IMR-90 (cell line): Measurements from ENCODE around the gene KLHL12. TPM values are rescaled to one million over a fixed set of nuclear protein-coding genes. Genes with fewer than 3 reads are reported as not detected.

ENCODE experiments used
- ATAC-seq: fragments of 200-7000 bp; cut with Tn5 transposase; 2 replicates; pipeline ENCODE4 v1.9.1; 2020; ENCODE audit warnings: low read depth, mild to moderate bottlenecking, moderate library complexity
- BruUV-seq: library from RNA; stranded (reverse); fragments of 400-500 nt; replicated peaks from 2 replicates; lab custom pipeline; 2021; lab: Mats Ljungman, UMichigan
- CTCF ChIA-PET: fragments of 300-600 bp; formaldehyde crosslinking; extraction: SDS; loops from one replicate; lab custom pipeline; 2021; ENCODE audit warnings: antibody characterized with exemption; lab: Yijun Ruan, JAX
- POLR2A ChIA-PET: fragments of 300-600 bp; sonication (Branson Sonifier 250); formaldehyde crosslinking; loops from one replicate; lab custom pipeline; 2022; ENCODE audit warnings: antibody characterized with exemption; ENCODE audit not compliant: unreplicated experiment; lab: Charles Lee
- DNase-seq: peaks from one replicate; pipeline ENCODE4 v3.0.0; 2013
- H2AFZ ChIP-seq: replicated peaks from 2 replicates; pipeline ENCODE3; 2013; ENCODE audit warnings: low read length, mild to moderate bottlenecking; ENCODE audit not compliant: poor library complexity
- H2AK5ac ChIP-seq: 2 replicates; pipeline ENCODE4 v1.6.1; 2013; ENCODE audit warnings: low read depth, low read length, inconsistent platforms
- H2AK9ac ChIP-seq: replicated peaks from 2 replicates; pipeline ENCODE3; 2013; ENCODE audit warnings: mild to moderate bottlenecking, low read depth, low read length, moderate library complexity; ENCODE audit not compliant: poor library complexity
- H2BK120ac ChIP-seq: 2 replicates; pipeline ENCODE4 v1.6.1; 2013; ENCODE audit warnings: low read depth, low read length, inconsistent platforms
- H2BK15ac ChIP-seq: 3 replicates; pipeline ENCODE4 v1.6.1; 2013; ENCODE audit warnings: low read depth, low read length, inconsistent platforms
- H2BK20ac ChIP-seq: 2 replicates; pipeline ENCODE4 v1.6.1; 2013; ENCODE audit warnings: low read depth, mild to moderate bottlenecking, inconsistent platforms, low read length, moderate library complexity
- H2BK5ac ChIP-seq: 2 replicates; pipeline ENCODE4 v1.6.1; 2013; ENCODE audit warnings: mild to moderate bottlenecking, low read depth, low read length, inconsistent platforms; ENCODE audit not compliant: poor library complexity, severe bottlenecking
- H3K14ac ChIP-seq: replicated peaks from 2 replicates; pipeline ENCODE4 v1.6.1; 2013; ENCODE audit warnings: low read depth, low read length, inconsistent platforms
- H3K18ac ChIP-seq: 2 replicates; pipeline ENCODE4 v1.6.1; 2013; ENCODE audit warnings: low read depth, low read length, control low read depth
- H3K23ac ChIP-seq: 2 replicates; pipeline ENCODE4 v1.6.1; 2013; ENCODE audit warnings: low read depth, low read length, inconsistent platforms
- H3K27ac ChIP-seq: 2 replicates; pipeline ENCODE4 v1.5.1; 2013; ENCODE audit warnings: mild to moderate bottlenecking, control low read depth, low read length; ENCODE audit not compliant: insufficient read depth
- H3K27me3 ChIP-seq: 2 replicates; pipeline ENCODE4 v1.6.1; 2013; ENCODE audit warnings: low read length; ENCODE audit not compliant: control insufficient read depth, insufficient read depth
- H3K36me3 ChIP-seq: 2 replicates; pipeline ENCODE4 v1.6.1; 2013; ENCODE audit warnings: low read length, mixed read lengths; ENCODE audit not compliant: control insufficient read depth, insufficient read depth
- H3K4ac ChIP-seq: 2 replicates; pipeline ENCODE4 v1.6.1; 2013; ENCODE audit warnings: low read depth, low read length, inconsistent platforms
- H3K4me1 ChIP-seq: 2 replicates; pipeline ENCODE4 v1.6.1; 2013; ENCODE audit warnings: low read length, mixed read lengths; ENCODE audit not compliant: control insufficient read depth, insufficient read depth
- H3K4me2 ChIP-seq: 2 replicates; pipeline ENCODE4 v1.6.1; 2013; ENCODE audit warnings: low read depth, mild to moderate bottlenecking, control low read depth, low read length, moderate library complexity
- H3K4me3 ChIP-seq: 2 replicates; pipeline ENCODE4 v1.5.1; 2013; ENCODE audit warnings: low read depth, mild to moderate bottlenecking, control low read depth, low read length, moderate library complexity; ENCODE audit not compliant: insufficient read depth
- H3K56ac ChIP-seq: 2 replicates; pipeline ENCODE4 v1.6.1; 2013; ENCODE audit warnings: low read length, inconsistent platforms; ENCODE audit not compliant: insufficient read depth; ENCODE audit errors: extremely low read depth
- H3K79me1 ChIP-seq, 2 experiments: 2 replicates each; pipeline ENCODE4 v1.6.1; 2013; ENCODE audit warnings: low read length in 2 of 2, inconsistent platforms in 1 of 2, low read depth in 1 of 2
- H3K9ac ChIP-seq: 2 replicates; pipeline ENCODE4 v1.6.1; 2013; ENCODE audit warnings: low read depth, low read length, control low read depth
- H3K9me1 ChIP-seq: 2 replicates; pipeline ENCODE4 v1.6.1; 2013; ENCODE audit warnings: low read length, inconsistent platforms; ENCODE audit not compliant: insufficient read depth
- H3K9me3 ChIP-seq: 2 replicates; pipeline ENCODE4 v1.6.1; 2013; ENCODE audit warnings: low read length; ENCODE audit not compliant: control insufficient read depth, insufficient read depth
- H4K20me1 ChIP-seq: 2 replicates; pipeline ENCODE4 v1.6.1; 2013; ENCODE audit warnings: low read length, inconsistent platforms; ENCODE audit not compliant: insufficient read depth
- H4K5ac ChIP-seq: 2 replicates; pipeline ENCODE4 v1.6.1; 2013; ENCODE audit warnings: mild to moderate bottlenecking, low read depth, low read length, control low read depth
- H4K8ac ChIP-seq, 2 experiments: 2 replicates each; pipeline ENCODE4 v1.6.1; 2013; ENCODE audit warnings: low read depth in 2 of 2, low read length in 2 of 2, control low read depth in 1 of 2, inconsistent platforms in 1 of 2
- H4K91ac ChIP-seq: 2 replicates; pipeline ENCODE4 v1.6.1; 2013; ENCODE audit warnings: low read depth, low read length, inconsistent platforms; ENCODE audit not compliant: insufficient read depth
- CEBPB ChIP-seq: IDR thresholded peaks from 2 replicates; pipeline ENCODE4 v1.6.1; 2012; ENCODE audit warnings: low read depth, low read length, improper control_type of control experiment
- CHD1 ChIP-seq: IDR thresholded peaks from 2 replicates; pipeline ENCODE4 v1.6.1; 2012; ENCODE audit warnings: low read depth, low read length, improper control_type of control experiment
- FOS ChIP-seq: fragments of 150-350 bp; IDR thresholded peaks from 2 replicates; pipeline ENCODE4 v1.6.1; 2016; ENCODE audit warnings: low read depth, low read length
- POLR2A ChIP-seq: IDR thresholded peaks from 2 replicates; pipeline ENCODE4 v1.6.1; 2012; ENCODE audit warnings: mild to moderate bottlenecking, low read depth, low read length
- RCOR1 ChIP-seq: IDR thresholded peaks from 2 replicates; pipeline ENCODE4 v1.6.1; 2012; ENCODE audit warnings: mild to moderate bottlenecking, low read length, improper control_type of control experiment; ENCODE audit not compliant: insufficient replicate concordance
- WGBS, 2 experiments: methylation state at CpG; one replicate each; pipeline versions ENCODE4 v1.1.5 to v1.1.7; 2013; ENCODE audit warnings: missing lambda C conversion rate in 2 of 2; ENCODE audit not compliant: insufficient read length in 1 of 2; ENCODE audit errors: extremely low coverage in 2 of 2; 5-methylcytosine and 5-hydroxymethylcytosine counted together
- dilution Hi-C: fragments of 300-500 bp; cut with HindIII; formaldehyde crosslinking; loops from one replicate; pipeline ENCODE4 v1.14.3; 2018; ENCODE audit warnings: low sequenced_read_pairs; ENCODE audit not compliant: unreplicated experiment
- in situ Hi-C: fragments of 300-500 bp; cut with MboI; formaldehyde crosslinking; loops from 3 replicates; pipeline ENCODE4 v1.14.3; 2019; ENCODE audit warnings: low sequenced_read_pairs, inconsistent platforms, mixed read lengths
- intact Hi-C: fragments of 100-400 bp; cut with micrococcal nuclease; formaldehyde crosslinking; loops from 2 replicates; pipeline ENCODE4 v1.10.0; 2022
- polyA plus RNA-seq, 3 experiments: library from polyadenylated mRNA; depleted of rRNA; stranded (reverse); fragments of >200 nt; gene quantifications; 2 replicates each; pipeline ENCODE4 v1.2.3, GENCODE V29; 2012; ENCODE audit warnings: low replicate concordance in 1 of 3
- total RNA-seq: library from RNA; depleted of rRNA; stranded (reverse); fragments of >200 nt; gene quantifications from 2 replicates; pipeline ENCODE4 v1.2.3, GENCODE V29; 2012
- TF ChIP-seq, protein P1 (sequence below): fragments of 150-350 bp; IDR thresholded peaks from 2 replicates; pipeline ENCODE4 v1.6.1; 2017; ENCODE audit warnings: mild to moderate bottlenecking, antibody characterized with exemption, low read length, low read depth
- TF ChIP-seq, protein P2 (sequence below): conservative IDR thresholded peaks from 2 replicates; pipeline ENCODE4 v1.5.1; 2012; ENCODE audit warnings: mild to moderate bottlenecking, low read depth, low read length, improper control_type of control experiment

The KLHL12 gene
- total and polyA plus RNA-seq, 2 of the 4 experiments (the other 2 are of a cell fraction): 17.2 to 38.4 TPM

DNA sequence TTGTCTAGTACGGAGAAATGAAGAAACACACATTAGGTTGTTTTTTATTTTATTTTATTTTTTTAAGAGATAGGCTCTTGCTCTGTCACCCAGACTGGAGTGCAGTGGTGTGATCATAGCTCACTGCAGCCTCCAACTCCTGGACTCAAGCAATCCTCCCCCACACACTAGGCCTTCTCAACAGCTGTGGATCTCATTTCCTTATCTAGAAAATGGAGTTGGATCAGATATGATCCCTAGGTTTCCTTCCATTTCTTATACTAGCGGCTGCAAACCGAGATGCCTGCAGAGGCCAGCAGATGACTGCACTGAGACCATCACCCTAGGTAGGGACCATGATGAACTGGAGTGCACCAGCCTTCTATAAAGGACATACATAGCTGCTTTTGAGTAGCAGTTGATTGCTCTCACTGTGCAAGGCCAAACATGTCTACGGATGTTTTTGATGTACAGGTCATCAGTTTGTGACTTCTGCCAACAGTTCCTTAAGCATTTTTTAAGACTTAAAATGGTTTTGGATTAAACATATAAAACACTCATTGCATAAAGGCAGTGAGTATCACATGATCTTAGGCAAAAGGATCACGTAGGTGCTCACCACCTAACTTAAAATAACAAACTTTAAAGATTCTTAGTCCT lies 11.4 kb upstream of the KLHL12 start:
- Histone ChIP-seq H3K36me3 (peaks cover 21% of the 10 kb centered on the region), H4K5ac (no peak overlapping the region), H4K20me1 (no peaks in the 10 kb centered on the region), H3K27me3 (no peaks in the 10 kb centered on the region), H3K23ac (no peak overlapping the region), H3K4me1 (no peaks in the 10 kb centered on the region), H3K79me1 (no peaks in the 10 kb centered on the region), H3K56ac (no peak overlapping the region), H3K4me2 (no peak overlapping the region), H2BK120ac (no peak overlapping the region), H3K4ac (no peak overlapping the region), H3K9ac (no peak overlapping the region), H3K4me3 (no peak overlapping the region), H4K91ac (no peak overlapping the region), H2AK5ac (no peak overlapping the region), H3K9me3 (no peaks in the 10 kb centered on the region), H3K14ac (no peak overlapping the region), H2BK15ac (no peak overlapping the region), H2BK5ac (no peak overlapping the region), H3K18ac (no peak overlapping the region), H3K9me1 (no peaks in the 10 kb centered on the region), H2AFZ (no peak overlapping the region), H2AK9ac (no peak overlapping the region), H2BK20ac (no peak overlapping the region), H3K27ac (no peak overlapping the region), H4K8ac (no peak overlapping the region)
- DNase-seq: no peak
- in situ Hi-C loops (no loop called here), intact Hi-C loops (no loop called here), dilution Hi-C loops (no loop called here)
- ChIA-PET CTCF (no interaction called here), POLR2A (no interaction called here)
- TF ChIP-seq, protein P1, sequence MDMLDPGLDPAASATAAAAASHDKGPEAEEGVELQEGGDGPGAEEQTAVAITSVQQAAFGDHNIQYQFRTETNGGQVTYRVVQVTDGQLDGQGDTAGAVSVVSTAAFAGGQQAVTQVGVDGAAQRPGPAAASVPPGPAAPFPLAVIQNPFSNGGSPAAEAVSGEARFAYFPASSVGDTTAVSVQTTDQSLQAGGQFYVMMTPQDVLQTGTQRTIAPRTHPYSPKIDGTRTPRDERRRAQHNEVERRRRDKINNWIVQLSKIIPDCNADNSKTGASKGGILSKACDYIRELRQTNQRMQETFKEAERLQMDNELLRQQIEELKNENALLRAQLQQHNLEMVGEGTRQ: no peak
- no peak for TF ChIP-seq RCOR1
- no peak for TF ChIP-seq CEBPB
- no peak for TF ChIP-seq POLR2A
- TF ChIP-seq CHD1: no peak
- TF ChIP-seq, protein P2, sequence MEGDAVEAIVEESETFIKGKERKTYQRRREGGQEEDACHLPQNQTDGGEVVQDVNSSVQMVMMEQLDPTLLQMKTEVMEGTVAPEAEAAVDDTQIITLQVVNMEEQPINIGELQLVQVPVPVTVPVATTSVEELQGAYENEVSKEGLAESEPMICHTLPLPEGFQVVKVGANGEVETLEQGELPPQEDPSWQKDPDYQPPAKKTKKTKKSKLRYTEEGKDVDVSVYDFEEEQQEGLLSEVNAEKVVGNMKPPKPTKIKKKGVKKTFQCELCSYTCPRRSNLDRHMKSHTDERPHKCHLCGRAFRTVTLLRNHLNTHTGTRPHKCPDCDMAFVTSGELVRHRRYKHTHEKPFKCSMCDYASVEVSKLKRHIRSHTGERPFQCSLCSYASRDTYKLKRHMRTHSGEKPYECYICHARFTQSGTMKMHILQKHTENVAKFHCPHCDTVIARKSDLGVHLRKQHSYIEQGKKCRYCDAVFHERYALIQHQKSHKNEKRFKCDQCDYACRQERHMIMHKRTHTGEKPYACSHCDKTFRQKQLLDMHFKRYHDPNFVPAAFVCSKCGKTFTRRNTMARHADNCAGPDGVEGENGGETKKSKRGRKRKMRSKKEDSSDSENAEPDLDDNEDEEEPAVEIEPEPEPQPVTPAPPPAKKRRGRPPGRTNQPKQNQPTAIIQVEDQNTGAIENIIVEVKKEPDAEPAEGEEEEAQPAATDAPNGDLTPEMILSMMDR: no peak
- TF ChIP-seq FOS: no peak
- WGBS, 2 experiments: 100% methylated on average over 1 of the region's 5 CpGs; no CpG with 5 or more reads in 1 of the 2 experiments
- no peak for ATAC-seq
- no TSS peak for BruUV-seq
